GM23338 (cell line): ENCODE data around the gene AMOTL1.

ENCODE experiments used
- CREB1 ChIP-seq: fragments of 250-450 bp; sonication (Bioruptor Pico); IDR thresholded peaks from 2 replicates; pipeline ENCODE4 v1.5.0; 2020; ENCODE audit warnings: low read depth, mild to moderate bottlenecking, moderate library complexity
- CTCF ChIP-seq, 2 experiments: fragments of 200-600 bp in 1 of 2; sonication (generic) in 1 of 2; conservative IDR thresholded peaks; 2 replicates each; pipeline versions ENCODE4 v1.5.1 to v1.6.1; 2016 to 2017; ENCODE audit warnings: antibody characterized with exemption in 2 of 2, low read depth in 2 of 2, mild to moderate bottlenecking in 2 of 2, moderate library complexity in 1 of 2
- EZH2 ChIP-seq: fragments of 200-600 bp; sonication (generic); IDR thresholded peaks from one replicate; pipeline ENCODE4 v1.8.0; 2017; ENCODE audit warnings: antibody characterized with exemption, mild to moderate bottlenecking, low read depth; ENCODE audit not compliant: unreplicated experiment
- POLR2AphosphoS5 ChIP-seq: IDR thresholded peaks from 2 replicates; pipeline ENCODE4 v1.6.1; 2016; ENCODE audit warnings: antibody characterized with exemption, low read depth
- REST ChIP-seq: IDR thresholded peaks from one replicate; pipeline ENCODE4 v1.6.1; 2018; ENCODE audit warnings: antibody characterized with exemption; ENCODE audit not compliant: unreplicated experiment
- ZNF331 ChIP-seq: fragments of 250-450 bp; sonication (Bioruptor Pico); IDR thresholded peaks from 2 replicates; pipeline ENCODE4 v1.5.0; 2020; ENCODE audit warnings: low read depth, mild to moderate bottlenecking, moderate library complexity

GRCh38 chr11:94796190-94796580 lies 28.0 kb downstream of the AMOTL1 start:
- TF ChIP-seq CTCF (conservative IDR thresholded peaks at IDR 0.05; ENCODE audit: low read depth in 2 of 2) (no peak), REST (no peak), POLR2AphosphoS5 (no peak), EZH2 (no peak), CREB1 (no peak), ZNF331 (no peak)
